Stimulated activated memory B cell treated with anti-CD40 and anti-IgM and Interleukin-4, amounts not matched to agents 10 μg/mL and 1 μg/mL and 100 μg/mL, for 72 hours (primary cell): Measurements from ENCODE around the gene SEC16B.

Source experiments
- ATAC-seq: fragments of 150-1000 bp; cut with Tn5 transposase; 2 replicates; pipeline ENCODE4 v1.10.0; 2021
- H3K27ac Mint-ChIP-seq: one replicate; pipeline ENCODE4 v1.8.0; 2022; ENCODE audit warnings: mild to moderate bottlenecking, mixed read lengths
- H3K27me3 Mint-ChIP-seq: one replicate; pipeline ENCODE4 v1.8.0; 2022; ENCODE audit warnings: mixed read lengths
- H3K36me3 Mint-ChIP-seq: one replicate; pipeline ENCODE4 v1.8.0; 2022; ENCODE audit warnings: mixed read lengths
- H3K4me1 Mint-ChIP-seq: one replicate; pipeline ENCODE4 v1.8.0; 2022; ENCODE audit warnings: mixed read lengths
- H3K4me3 Mint-ChIP-seq: one replicate; pipeline ENCODE4 v1.8.0; 2022; ENCODE audit warnings: mild to moderate bottlenecking, moderate library complexity, mixed read lengths
- H3K9me3 Mint-ChIP-seq: one replicate; pipeline ENCODE4 v1.8.0; 2022; ENCODE audit warnings: mixed read lengths

SEC16B gene

DNA sequence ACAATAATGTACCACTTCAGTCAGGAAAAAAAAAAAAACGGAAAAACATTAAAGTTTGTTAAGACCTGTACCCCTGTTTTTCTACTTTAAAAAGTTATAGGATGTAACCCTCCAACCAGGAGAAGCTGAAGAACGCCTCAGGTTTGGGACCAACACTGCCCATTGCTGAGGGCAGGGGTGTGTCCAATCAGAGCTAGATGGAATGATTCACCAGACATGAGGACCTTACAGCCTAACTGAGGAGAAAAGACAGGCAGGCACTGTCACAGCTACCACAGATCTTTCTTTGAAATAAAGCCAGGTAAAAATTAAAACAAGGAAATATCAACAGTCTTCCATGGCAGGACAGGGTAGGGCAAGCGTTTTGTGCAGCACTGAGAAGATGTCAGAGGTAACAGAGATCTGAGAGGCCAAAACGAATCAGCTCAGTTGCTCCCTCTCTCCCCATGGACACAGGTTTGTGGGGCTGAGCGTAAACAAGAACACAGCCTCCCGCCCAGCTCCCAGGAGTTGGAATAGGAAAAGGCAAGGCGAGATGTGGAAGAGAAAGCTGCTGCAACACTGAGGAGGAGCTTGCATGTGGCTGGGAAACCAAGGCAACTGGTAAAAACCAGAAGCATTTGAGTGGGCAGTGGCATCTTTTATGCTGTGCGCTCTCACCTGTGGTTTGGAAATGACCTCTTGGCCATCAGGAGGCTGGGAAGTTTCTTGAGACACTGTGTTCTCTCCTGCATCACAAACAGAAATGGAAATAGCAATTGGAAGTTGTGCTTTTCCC, 34.0 kb downstream of the SEC16B start:
- H3K9me3 Mint-ChIP-seq: no peaks in the 10 kb centered on the region
- no peaks in the 10 kb centered on the region for H3K4me1 Mint-ChIP-seq
- H3K27me3 Mint-ChIP-seq: no peaks in the 10 kb centered on the region
- H3K4me3 Mint-ChIP-seq: no peak overlapping the region
- H3K36me3 Mint-ChIP-seq: no peaks in the 10 kb centered on the region
- ATAC-seq: no peak
- no peak overlapping the region for H3K27ac Mint-ChIP-seq

DNA sequence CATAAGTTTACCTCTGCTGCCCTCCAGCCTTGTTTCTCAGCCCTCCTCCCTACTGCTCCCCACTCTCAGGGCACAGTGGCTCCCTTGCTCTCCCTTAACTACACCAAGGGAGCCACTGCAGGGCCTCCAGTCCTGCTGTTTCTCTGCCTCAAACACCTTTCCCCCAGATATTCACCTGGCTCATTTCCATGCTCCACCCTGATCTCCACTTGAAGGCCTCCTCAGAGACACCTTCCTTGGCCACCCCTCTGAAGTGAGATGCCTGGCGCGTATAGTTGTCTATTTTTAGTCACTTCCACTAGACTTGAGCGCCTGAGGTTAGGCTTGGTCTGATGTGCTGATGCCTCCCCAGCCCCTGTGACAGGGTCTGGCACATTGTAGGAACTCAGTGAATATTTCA, 34.9 kb downstream of the SEC16B start:
- no peak for ATAC-seq
- Mint-ChIP-seq H3K36me3 (no peaks in the 10 kb centered on the region), H3K27me3 (no peaks in the 10 kb centered on the region), H3K4me1 (no peaks in the 10 kb centered on the region), H3K9me3 (no peaks in the 10 kb centered on the region), H3K27ac (no peak overlapping the region), H3K4me3 (no peak overlapping the region)

DNA sequence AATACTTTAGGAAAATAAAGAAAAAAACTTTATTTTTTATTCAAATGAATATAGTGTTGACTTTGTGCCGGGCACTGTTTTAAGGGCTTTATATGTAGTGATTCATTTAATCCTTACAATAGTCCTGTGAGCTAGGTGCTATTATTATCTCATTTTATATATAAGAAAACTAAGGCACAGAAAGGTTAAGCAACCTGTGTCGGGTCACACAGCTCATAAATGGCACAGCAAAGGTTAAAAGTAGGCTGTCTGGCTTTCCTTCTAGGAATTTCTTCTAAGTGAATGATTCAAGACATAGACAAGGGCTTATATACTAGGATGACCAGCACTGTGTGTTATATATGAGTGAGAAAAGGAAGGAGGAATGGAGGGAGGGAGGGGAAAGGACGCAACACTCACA, 35.4 kb downstream of the SEC16B start:
- H3K27me3 Mint-ChIP-seq: no peaks in the 10 kb centered on the region
- H3K4me3 Mint-ChIP-seq: no peak overlapping the region
- H3K36me3 Mint-ChIP-seq: no peaks in the 10 kb centered on the region
- H3K9me3 Mint-ChIP-seq: no peaks in the 10 kb centered on the region
- ATAC-seq: no peak
- no peak overlapping the region for H3K27ac Mint-ChIP-seq
- H3K4me1 Mint-ChIP-seq: no peaks in the 10 kb centered on the region

DNA sequence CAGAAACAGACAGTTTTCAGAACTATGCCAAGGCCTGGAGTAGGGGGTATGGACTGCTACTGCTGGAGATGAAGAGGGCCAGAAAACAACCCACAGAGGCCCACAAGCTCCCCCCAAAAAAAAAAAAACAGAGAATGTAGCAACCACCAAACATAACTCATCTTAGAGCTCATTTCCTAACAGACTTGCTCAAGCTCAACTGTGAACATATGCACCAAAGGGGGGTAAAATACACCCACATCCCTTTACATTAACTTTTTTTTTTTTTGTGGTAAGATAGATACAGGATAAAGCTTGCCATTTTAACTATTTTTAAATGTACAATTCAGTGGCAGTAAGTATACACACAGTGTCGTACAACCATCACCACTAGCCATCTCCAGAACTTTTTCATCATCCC, 36.0 kb downstream of the SEC16B start:
- no peaks in the 10 kb centered on the region for H3K36me3 Mint-ChIP-seq
- no peaks in the 10 kb centered on the region for H3K27me3 Mint-ChIP-seq
- H3K9me3 Mint-ChIP-seq: no peaks in the 10 kb centered on the region
- no peak overlapping the region for H3K27ac Mint-ChIP-seq
- no peak overlapping the region for H3K4me3 Mint-ChIP-seq
- ATAC-seq: no peak
- no peaks in the 10 kb centered on the region for H3K4me1 Mint-ChIP-seq

DNA sequence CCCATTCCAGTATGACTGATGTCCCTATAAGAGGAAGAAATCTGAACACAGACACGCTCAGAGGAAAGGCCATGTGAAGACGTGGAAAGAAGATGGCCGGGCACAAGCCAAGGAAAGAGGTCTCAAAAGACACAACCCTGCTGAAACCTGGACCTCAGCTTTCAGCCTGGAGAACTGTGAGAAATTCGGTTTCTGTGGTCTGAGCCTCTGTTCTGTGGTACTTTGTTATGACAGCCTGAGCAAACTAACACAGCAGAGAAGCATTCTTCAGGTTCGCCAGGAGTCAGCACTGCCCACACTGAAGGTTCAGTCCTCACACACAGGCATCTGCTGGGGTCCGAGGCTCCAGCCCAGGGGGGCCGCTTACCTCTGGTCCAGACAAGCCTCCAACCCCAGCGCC, 37.7 kb downstream of the SEC16B start:
- H3K9me3 Mint-ChIP-seq: no peaks in the 10 kb centered on the region

DNA sequence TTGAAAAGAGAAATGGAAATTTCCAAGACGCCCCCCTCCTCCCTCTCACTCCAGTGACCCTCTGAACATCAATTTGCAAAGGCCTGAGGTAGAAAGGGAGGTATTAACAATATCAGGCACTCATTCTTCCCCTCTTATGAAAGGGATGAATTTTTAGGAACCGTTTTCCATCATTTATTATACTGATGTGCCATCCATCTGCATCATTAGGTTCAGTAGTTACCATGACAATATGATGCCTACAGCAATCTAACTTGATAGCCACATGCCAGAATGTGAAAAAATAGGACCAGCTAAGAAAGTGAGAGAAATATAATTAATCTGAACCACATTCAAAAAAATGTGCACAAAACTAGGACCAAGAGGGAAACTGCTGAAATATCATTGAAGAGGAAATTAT, 40.9 kb downstream of the SEC16B start:
- H3K9me3 Mint-ChIP-seq: no peaks in the 10 kb centered on the region
- no peaks in the 10 kb centered on the region for H3K36me3 Mint-ChIP-seq
- H3K4me3 Mint-ChIP-seq: no peak overlapping the region
- H3K27me3 Mint-ChIP-seq: no peaks in the 10 kb centered on the region
- no peaks in the 10 kb centered on the region for H3K4me1 Mint-ChIP-seq
- no peak overlapping the region for H3K27ac Mint-ChIP-seq
- ATAC-seq: no peak

More for the DNA sequence above, 37.7 kb downstream of the SEC16B start:
- Mint-ChIP-seq H3K27ac (no peak overlapping the region), H3K36me3 (no peaks in the 10 kb centered on the region), H3K27me3 (no peaks in the 10 kb centered on the region), H3K4me1 (no peaks in the 10 kb centered on the region), H3K4me3 (no peak overlapping the region)
- no peak for ATAC-seq

DNA sequence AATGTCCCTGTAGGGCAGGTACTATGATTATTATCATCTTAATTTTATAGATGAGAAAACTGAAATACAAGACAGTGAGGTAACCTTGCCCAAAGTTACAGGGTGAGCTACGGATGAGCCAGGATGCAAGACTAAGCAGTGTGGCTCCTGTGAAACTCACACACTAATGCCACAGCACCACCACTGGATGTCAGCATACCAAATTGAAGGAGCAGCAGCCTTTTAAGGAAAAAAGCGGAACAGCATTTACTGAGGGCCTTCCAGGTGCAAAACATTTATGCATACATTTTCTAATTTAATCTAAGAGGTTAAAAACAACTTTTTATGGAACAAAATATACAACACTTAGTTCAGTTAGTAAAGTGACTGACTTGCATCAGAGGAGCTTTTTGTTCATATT, 41.7 kb downstream of the SEC16B start:
- ATAC-seq: no peak
- Mint-ChIP-seq H3K9me3 (no peaks in the 10 kb centered on the region), H3K36me3 (no peaks in the 10 kb centered on the region), H3K4me1 (no peaks in the 10 kb centered on the region), H3K27ac (no peak overlapping the region), H3K4me3 (no peak overlapping the region), H3K27me3 (no peaks in the 10 kb centered on the region)

DNA sequence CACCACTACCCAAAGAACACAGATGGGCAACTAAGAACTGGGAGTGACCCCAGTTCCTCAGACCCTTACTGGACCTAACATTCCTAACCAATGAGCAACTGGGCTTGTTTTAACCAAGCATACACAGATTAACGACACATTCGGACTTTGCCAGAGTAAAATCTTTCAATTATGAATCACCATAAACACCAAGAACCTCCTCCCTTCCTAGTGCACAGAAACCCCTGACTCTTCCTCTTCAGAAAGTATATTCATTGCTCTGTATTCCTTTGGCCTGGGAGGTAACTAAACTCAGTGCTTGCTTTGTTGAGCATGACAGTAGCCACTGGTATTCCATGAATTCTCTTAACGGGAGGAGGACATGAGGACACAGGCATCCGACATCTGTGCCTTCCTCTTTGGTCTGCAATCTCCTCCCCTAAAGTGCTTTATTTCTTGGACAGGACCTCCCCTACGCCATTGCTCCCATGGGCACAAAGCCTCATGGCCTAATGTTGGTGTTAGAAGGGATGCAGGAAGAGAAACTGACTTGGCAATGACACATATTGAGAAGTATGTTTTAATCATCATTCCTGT, 42.7 kb downstream of the SEC16B start:
- Mint-ChIP-seq H3K27me3 (no peaks in the 10 kb centered on the region), H3K4me1 (no peaks in the 10 kb centered on the region), H3K27ac (no peak overlapping the region), H3K9me3 (no peaks in the 10 kb centered on the region), H3K4me3 (no peak overlapping the region), H3K36me3 (no peaks in the 10 kb centered on the region)
- no peak for ATAC-seq

DNA sequence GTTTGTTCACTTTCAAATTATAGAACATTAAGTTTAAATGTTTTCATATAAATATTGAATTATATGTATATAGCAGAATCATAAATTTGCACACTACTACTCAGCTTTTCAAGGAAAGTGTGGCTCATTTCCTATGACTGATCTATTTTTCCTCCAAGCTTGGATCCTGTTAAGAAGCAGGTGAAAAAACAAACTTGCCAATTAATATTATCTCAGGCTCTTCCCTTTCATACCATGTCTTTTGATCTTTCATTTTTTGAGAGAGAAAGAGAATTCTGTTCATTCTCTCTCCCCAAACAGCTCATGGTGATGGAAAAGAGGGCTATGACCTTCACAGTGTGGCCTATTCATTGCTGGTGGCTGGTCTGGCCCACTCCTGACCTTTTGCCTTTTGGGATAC, 43.7 kb downstream of the SEC16B start:
- Mint-ChIP-seq H3K9me3 (no peaks in the 10 kb centered on the region), H3K4me3 (no peak overlapping the region), H3K27ac (no peak overlapping the region), H3K27me3 (no peaks in the 10 kb centered on the region), H3K36me3 (no peaks in the 10 kb centered on the region), H3K4me1 (no peaks in the 10 kb centered on the region)
- ATAC-seq: no peak

DNA sequence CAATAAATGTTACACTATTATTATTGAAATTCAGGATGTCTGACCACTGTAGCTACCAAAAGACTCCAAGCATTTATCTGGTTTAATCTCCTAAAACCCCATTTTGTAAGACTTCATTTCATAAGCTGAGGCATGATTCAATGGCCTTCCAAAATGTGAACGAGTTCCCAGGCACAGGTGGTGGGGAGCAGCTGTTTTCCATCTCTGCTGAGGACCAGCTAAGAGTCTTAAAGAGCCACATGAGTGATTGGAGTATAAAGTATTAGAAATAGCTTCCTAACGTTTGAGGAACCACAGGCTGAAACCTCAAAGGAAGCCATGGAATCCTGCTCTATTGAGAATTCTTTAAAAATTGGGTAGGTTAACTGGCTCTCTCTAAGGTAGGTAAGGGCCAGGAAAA, 44.9 kb downstream of the SEC16B start:
- Mint-ChIP-seq H3K36me3 (no peaks in the 10 kb centered on the region), H3K4me1 (no peaks in the 10 kb centered on the region), H3K9me3 (no peaks in the 10 kb centered on the region), H3K4me3 (no peak overlapping the region), H3K27me3 (no peaks in the 10 kb centered on the region), H3K27ac (no peak overlapping the region)
- ATAC-seq: no peak

DNA sequence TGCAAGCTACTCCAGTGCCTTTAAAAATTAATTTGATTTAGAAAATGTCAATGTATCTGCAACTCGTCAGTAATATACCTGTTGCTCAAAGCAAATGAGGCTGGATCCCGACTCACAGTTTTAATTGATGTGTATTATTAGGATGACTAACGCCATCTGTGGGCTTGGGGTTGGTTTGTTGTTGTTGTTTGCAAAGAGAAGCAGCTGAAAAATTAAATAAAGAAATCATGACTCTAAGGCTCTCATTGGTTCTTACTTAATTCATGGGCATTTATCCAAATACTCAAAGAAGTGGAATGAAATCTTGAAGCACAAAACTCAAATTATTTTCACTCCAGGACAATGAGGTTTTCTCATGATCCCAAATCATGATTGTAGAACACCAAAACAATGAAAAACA, 46.4 kb downstream of the SEC16B start:
- Mint-ChIP-seq H3K27me3 (no peaks in the 10 kb centered on the region), H3K4me1 (no peaks in the 10 kb centered on the region)

DNA sequence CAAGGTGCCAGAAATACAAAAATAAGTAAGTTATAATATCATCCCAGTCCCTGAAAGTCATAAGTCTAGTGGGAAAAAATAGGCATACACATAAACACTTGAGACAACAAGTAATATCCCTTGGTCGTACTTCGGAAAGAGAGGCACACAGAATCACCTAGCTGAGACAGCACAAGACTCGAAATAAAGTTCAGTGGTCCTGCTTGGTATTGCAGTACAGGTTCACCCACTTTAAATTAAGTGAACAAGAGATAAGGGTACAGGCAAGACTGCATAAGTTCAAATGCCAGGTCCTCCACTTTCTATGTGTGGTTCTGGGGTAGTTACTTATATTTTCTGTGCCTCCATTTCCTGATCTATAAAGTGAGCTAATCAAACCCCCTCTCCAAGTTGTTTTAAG, 47.6 kb downstream of the SEC16B start:
- H3K4me3 Mint-ChIP-seq: no peak overlapping the region
- H3K27ac Mint-ChIP-seq: no peak overlapping the region
- H3K36me3 Mint-ChIP-seq: no peaks in the 10 kb centered on the region
- no peaks in the 10 kb centered on the region for H3K4me1 Mint-ChIP-seq
- H3K9me3 Mint-ChIP-seq: no peaks in the 10 kb centered on the region
- H3K27me3 Mint-ChIP-seq: no peaks in the 10 kb centered on the region
- no peak for ATAC-seq

More for the DNA sequence above, 46.4 kb downstream of the SEC16B start:
- Mint-ChIP-seq H3K36me3 (no peaks in the 10 kb centered on the region), H3K4me3 (no peak overlapping the region), H3K27ac (no peak overlapping the region), H3K9me3 (no peaks in the 10 kb centered on the region)
- no peak for ATAC-seq

DNA sequence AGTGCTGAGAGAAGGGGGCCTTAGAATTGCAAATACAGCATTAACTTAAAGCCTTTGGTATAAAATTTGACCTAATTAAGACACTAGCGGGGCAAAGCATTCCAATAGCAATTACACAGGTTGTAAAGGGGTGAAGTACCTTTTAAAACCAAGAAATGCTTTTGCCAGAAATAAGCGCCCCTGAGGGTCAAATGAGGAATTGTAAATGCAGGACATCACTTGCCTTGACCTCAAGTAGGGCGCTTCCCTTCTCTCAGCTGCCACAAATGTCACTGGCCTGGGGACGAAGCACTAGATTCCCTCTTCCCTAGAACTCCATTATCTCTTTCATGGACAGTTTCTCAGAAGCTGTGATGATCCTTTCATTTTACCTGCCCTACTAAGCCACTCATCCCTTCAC, 48.3 kb downstream of the SEC16B start:
- no peak overlapping the region for H3K27ac Mint-ChIP-seq
- no peaks in the 10 kb centered on the region for H3K4me1 Mint-ChIP-seq
- ATAC-seq: no peak
- H3K9me3 Mint-ChIP-seq: no peaks in the 10 kb centered on the region
- H3K27me3 Mint-ChIP-seq: no peaks in the 10 kb centered on the region
- no peak overlapping the region for H3K4me3 Mint-ChIP-seq
- H3K36me3 Mint-ChIP-seq: no peaks in the 10 kb centered on the region

DNA sequence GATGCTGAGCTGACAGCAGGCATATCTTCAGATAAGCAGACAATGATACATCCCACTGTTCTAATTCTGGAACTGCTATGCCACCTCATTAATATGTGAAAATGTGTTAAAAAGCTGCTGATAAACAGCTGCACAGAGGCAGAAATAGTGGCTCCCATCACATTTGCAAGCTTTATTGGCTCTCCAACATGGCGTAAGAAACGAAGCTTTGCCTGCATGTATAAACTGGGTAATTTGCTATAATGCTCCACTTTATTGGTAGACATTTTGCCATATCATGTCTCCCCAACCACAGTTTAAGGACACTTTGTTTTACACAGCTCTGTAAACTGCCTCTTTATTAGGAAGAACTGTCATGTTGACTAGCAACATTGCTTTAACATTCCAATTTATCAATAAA, 49.8 kb downstream of the SEC16B start:
- H3K27ac Mint-ChIP-seq: no peak overlapping the region
- H3K4me1 Mint-ChIP-seq: no peaks in the 10 kb centered on the region
- H3K27me3 Mint-ChIP-seq: no peaks in the 10 kb centered on the region
- no peak overlapping the region for H3K4me3 Mint-ChIP-seq
- no peaks in the 10 kb centered on the region for H3K36me3 Mint-ChIP-seq
- H3K9me3 Mint-ChIP-seq: no peaks in the 10 kb centered on the region
- ATAC-seq: no peak

DNA sequence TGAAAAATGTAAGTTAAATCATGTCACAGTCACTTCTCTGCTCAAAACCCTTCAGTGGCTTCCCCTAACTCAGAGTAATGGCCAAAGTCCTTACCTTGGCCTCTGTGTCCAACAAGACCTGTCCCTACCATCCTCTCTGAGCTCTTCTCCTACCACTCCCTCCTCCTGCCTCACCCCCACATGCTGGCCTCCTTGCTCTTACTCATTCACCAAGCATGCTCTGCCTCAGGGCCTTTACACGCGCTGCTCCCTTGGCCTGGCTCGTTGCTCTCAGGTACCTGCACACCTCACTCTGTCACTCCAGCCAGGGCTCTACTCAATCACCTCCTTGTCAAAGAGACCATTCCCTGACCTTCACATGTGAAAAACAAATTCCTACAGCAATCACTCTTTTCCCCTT, 54.2 kb downstream of the SEC16B start:
- Mint-ChIP-seq H3K9me3 (no peaks in the 10 kb centered on the region), H3K4me3 (no peak overlapping the region), H3K27me3 (no peaks in the 10 kb centered on the region), H3K36me3 (no peaks in the 10 kb centered on the region), H3K4me1 (no peaks in the 10 kb centered on the region), H3K27ac (no peak overlapping the region)
- no peak for ATAC-seq

DNA sequence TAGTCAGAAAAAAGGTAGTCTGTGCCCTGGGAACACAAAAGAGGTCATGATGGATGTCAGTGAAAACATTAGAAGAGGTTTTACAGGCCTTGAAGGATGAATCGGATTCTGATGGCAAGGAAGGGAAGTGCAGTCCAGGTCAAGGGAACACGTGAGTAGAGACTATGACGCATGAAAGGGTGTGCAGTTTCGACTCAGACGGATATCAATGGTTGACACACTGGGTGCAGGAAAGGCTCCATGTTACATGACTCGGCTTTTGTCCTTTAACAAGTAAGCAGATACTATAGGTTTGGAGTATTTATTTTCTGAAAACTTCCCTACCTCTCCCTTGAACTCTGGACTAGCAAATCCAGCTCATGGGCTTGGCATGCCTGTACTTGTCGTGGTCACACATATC, 55.3 kb downstream of the SEC16B start:
- Mint-ChIP-seq H3K27ac (no peak overlapping the region), H3K36me3 (no peaks in the 10 kb centered on the region), H3K9me3 (no peaks in the 10 kb centered on the region), H3K4me3 (no peak overlapping the region), H3K27me3 (no peaks in the 10 kb centered on the region), H3K4me1 (no peaks in the 10 kb centered on the region)
- ATAC-seq: no peak
